GM21528 (cell line): ENCODE results near the gene DUSP15.

Experiments used
- ATAC-seq: cut with Tn5 transposase; IDR thresholded peaks from one replicate; pipeline ENCODE4 v1.9.1; 2021; ENCODE audit warnings: mild to moderate bottlenecking, moderate library complexity; ENCODE audit not compliant: unreplicated experiment, low FRiP score

Gene DUSP15

GRCh38 chr20:31896049-31896448 lies 25.7 kb upstream of the DUSP15 start:
- ATAC-seq: no peak

DNA sequence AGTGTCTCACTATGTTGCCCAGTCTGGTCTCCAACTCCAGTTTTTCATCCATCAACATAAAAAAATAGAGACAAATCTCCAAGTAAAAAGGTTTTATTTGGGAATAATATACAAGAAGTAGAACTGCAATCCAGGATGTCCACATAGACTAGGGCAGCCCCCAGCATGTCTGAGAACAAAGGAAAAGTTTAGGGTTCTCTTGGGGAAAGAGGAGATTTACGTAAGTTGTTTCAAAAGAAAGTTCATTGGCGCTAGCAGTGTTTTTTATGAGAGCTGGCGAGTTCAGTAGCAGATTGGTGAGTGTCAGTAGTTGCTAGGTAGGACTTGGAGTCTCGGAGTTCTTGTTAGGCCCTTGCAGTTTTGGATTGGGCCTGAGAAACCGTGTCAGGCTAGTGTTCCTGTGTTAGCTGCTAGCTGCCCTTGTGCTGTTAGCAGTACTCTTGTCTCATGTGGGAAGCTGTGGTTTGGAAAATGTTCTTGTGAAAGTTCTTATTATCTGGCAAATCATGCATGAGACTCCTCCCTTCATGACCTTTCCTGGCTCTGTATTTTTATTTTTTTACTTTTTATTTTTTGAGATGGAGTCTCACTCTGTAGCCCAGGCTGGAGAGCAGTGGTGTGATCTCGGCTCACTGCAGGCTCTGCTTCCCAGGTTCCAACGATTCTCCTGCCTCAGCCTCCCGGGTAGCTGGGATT lies 24.8 kb upstream of the DUSP15 start:
- ATAC-seq: peak; percentile 94

DNA sequence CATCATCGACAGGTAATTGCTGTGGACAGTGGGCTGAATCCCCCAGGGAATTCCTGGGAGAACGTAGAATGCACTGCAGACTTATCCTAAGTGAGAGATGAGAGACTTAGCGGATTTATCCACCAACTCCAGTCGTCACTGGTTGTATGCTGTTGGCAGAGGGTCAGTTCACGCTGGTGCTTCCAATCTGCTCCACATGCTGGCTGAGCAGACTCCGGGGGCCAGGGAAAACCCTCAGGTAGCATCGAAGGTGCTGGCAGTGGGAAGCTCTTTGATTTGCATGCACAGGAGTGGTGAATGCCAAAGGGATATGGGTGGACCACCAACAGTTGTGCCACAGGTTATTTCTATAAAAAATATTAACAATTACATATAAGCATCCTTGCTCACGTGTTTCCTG lies 20.3 kb upstream of the DUSP15 start:
- ATAC-seq: no peak

DNA sequence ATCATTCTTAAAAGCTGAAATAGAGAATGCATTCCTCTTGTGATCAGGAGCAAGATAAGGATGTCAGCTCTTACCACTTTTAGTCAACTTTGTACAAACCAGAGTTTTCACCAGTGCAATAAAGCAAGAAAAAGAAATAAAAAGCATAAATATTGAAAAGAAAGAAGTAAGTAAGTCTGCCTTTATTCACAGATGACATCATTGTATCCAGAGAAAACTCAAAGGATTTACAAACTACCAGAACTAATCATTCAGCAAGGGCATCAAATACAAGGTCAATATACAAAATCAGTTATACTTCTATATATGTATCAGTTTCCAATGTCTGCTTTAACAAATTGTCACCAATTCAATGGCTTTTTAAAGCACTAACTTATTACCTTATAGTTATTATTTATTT lies 13.5 kb upstream of the DUSP15 start:
- ATAC-seq: no peak

- no peak for ATAC-seq
Measured at GRCh38 chr20:31881945-31882344, 11.6 kb upstream of the DUSP15 start.

GRCh38 chr20:31879143-31879987 lies 9.0 kb upstream of the DUSP15 start:
- ATAC-seq: peak; percentile 78

DNA sequence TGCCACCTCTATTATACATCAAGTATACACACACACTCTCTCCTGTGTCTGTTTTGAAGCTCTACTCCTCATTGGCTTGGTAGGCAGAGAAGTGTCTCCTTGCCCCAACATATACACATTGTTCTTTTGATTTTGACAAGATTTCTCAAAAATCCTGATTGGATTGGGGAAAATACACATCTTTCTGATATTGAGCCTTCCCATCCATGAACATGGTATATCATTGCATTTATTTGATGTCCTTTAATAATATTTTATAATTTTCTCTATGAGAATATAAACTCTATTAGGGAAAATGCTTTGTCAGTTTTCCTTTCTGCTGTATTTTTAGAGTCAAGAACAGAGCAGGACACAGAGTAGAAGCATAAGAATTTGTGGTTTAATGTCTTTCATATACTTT lies 7.4 kb upstream of the DUSP15 start:
- no peak for ATAC-seq

GRCh38 chr20:31875671-31876070 lies 5.3 kb upstream of the DUSP15 start:
- ATAC-seq: no peak

GRCh38 chr20:31872406-31872805 lies 2.1 kb upstream of the DUSP15 start:
- no peak for ATAC-seq

- no peak for ATAC-seq
Measured at GRCh38 chr20:31871618-31871954, 1.3 kb upstream of the DUSP15 start.

GRCh38 chr20:31870726-31871617 lies 645 bp upstream of the DUSP15 start:
- ATAC-seq: no peak

GRCh38 chr20:31869673-31869941 lies 720 bp downstream of the DUSP15 start:
- no peak for ATAC-seq

GRCh38 chr20:31868853-31869672 lies 1.3 kb downstream of the DUSP15 start:
- no peak for ATAC-seq

GRCh38 chr20:31866221-31866620 lies 4.1 kb downstream of the DUSP15 start:
- no peak for ATAC-seq

DNA sequence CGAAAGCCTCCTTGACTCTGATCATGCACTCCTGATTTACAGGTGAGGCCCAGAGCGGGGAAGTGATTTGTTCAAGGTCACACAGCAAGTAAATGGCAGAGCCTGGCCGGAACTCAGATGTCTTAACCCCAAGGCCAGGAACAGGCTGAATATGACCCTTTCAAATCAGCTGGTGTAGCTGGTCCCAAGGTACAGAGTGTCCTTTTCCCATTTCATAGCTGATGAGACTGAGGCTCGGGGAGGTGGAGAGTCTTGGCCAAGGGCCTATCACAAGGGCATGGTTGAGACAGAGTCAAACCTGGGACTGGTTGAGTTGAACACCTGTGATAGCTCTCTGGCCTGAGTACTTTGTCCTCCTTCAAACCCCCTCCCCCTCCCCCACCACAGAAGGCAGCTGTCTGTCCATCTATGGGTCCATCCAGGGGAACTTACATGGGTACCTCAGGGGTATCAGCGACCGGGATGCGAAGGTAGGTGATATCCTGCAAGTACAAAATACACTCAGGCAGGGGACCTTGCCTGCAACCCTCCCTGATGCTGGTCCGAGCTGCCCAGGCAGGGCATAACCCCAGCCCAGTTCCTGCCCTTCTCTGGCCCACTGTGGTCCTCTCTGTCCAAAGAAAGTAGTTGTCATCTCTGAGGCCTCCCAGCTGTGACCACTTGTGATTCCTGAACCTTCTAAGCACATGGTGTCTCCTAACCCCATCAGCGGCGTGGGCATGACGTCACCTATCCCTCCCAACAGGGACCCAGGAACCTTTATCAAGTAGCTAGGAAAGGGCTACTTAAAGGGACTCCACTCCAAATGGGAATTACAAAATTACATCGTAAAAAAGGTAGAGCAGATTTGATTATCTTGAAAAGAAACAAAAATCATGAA lies 5.6 kb downstream of the DUSP15 start:
- no peak for ATAC-seq

- ATAC-seq: no peak
Measured at GRCh38 chr20:31863296-31864085, 6.8 kb downstream of the DUSP15 start.

- no peak for ATAC-seq
Measured at GRCh38 chr20:31862506-31862905, 7.8 kb downstream of the DUSP15 start.

DNA sequence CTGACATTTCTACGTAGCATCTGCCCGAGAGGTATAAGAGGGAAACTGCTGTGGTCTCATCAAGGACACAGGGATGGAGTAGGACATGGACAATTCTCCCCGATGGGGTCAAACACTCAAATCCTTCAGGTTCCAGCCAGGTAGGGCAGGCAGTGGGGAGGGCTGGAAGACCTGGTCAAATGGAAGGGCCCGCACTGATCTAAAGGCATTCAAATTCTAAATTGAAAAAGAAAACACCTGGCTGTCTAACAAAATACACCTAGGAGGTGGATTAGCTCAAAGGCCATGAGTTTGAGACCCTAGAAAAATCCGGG lies 8.2 kb downstream of the DUSP15 start:
- ATAC-seq: no peak
